HepG2 (cell line): ENCODE data around the gene TMEM80. TPM values are rescaled to one million over a fixed set of nuclear protein-coding genes. Genes with fewer than 3 reads are reported as not detected.

ENCODE experiments used
- AHR ChIP-seq: IDR thresholded peaks from 2 replicates; pipeline ENCODE4 v1.6.1; 2018; ENCODE audit warnings: missing genetic modification reagents, missing compliant biosample characterization
- ATF1 ChIP-seq: IDR thresholded peaks from 2 replicates; pipeline ENCODE4 v1.6.1; 2016; ENCODE audit warnings: mild to moderate bottlenecking, control low read depth
- CEBPB ChIP-seq: IDR thresholded peaks from 2 replicates; pipeline ENCODE4 v1.6.1; 2011; ENCODE audit warnings: low read depth, low read length, improper control_type of control experiment, borderline replicate concordance
- MAZ ChIP-seq, 2 experiments: sonication (generic) in 1 of 2; formaldehyde crosslinking in 1 of 2; IDR thresholded peaks; 2 replicates each; pipeline versions ENCODE4 v1.5.0 to v1.6.1; 2012 to 2020; ENCODE audit warnings: low read depth in 2 of 2, mild to moderate bottlenecking in 2 of 2, borderline replicate concordance in 1 of 2, improper control_type of control experiment in 1 of 2, low read length in 1 of 2, missing genetic modification reagents in 1 of 2, moderate library complexity in 1 of 2
- PAX8 ChIP-seq: sonication (generic); formaldehyde crosslinking; IDR thresholded peaks from 2 replicates; pipeline ENCODE4 v1.8.0; 2022; ENCODE audit warnings: mild to moderate bottlenecking, missing genetic modification reagents, borderline replicate concordance
- PCBP1 ChIP-seq: fragments of 200-400 bp; formaldehyde crosslinking; IDR thresholded peaks from 2 replicates; pipeline ENCODE4 v1.6.1; 2017; ENCODE audit warnings: mild to moderate bottlenecking, low read depth, low read length, borderline replicate concordance
- RBM39 ChIP-seq: fragments of 200-400 bp; formaldehyde crosslinking; IDR thresholded peaks from one replicate; pipeline ENCODE4 v1.6.1; 2018; ENCODE audit warnings: antibody characterized with exemption, mild to moderate bottlenecking, low read depth, low read length; ENCODE audit not compliant: poor library complexity, severe bottlenecking
- RORA ChIP-seq: sonication (generic); formaldehyde crosslinking; IDR thresholded peaks from 2 replicates; pipeline ENCODE4 v1.5.0; 2020; ENCODE audit warnings: mild to moderate bottlenecking, missing genetic modification reagents, moderate library complexity
- TSC22D2 ChIP-seq: sonication (generic); formaldehyde crosslinking; IDR thresholded peaks from 2 replicates; pipeline ENCODE4 v1.5.1; 2020; ENCODE audit warnings: missing genetic modification reagents, mild to moderate bottlenecking, borderline replicate concordance
- ZBTB33 ChIP-seq: sonication (generic); formaldehyde crosslinking; IDR thresholded peaks from 2 replicates; pipeline ENCODE4 v1.4.0; 2020; ENCODE audit warnings: missing genetic modification reagents
- ZC3H4 ChIP-seq: sonication (generic); formaldehyde crosslinking; IDR thresholded peaks from 2 replicates; pipeline ENCODE4 v1.4.0; 2020; ENCODE audit warnings: missing genetic modification reagents, borderline replicate concordance
- ZNF230 ChIP-seq: sonication (generic); formaldehyde crosslinking; IDR thresholded peaks from 2 replicates; pipeline ENCODE4 v1.4.0; 2020; ENCODE audit warnings: mild to moderate bottlenecking, missing genetic modification reagents
- ZNF280B ChIP-seq: sonication (generic); formaldehyde crosslinking; IDR thresholded peaks from 2 replicates; pipeline ENCODE4 v1.5.0; 2020; ENCODE audit warnings: missing genetic modification reagents, mild to moderate bottlenecking, borderline replicate concordance
- ZNF496 ChIP-seq: sonication (generic); formaldehyde crosslinking; IDR thresholded peaks from 2 replicates; pipeline ENCODE4 v1.8.1; 2023; ENCODE audit warnings: mild to moderate bottlenecking, moderate library complexity, missing genetic modification reagents; ENCODE audit not compliant: insufficient replicate concordance
- ZNF562 ChIP-seq: sonication (generic); formaldehyde crosslinking; IDR thresholded peaks from 2 replicates; pipeline ENCODE4 v1.8.0; 2022; ENCODE audit warnings: missing genetic modification reagents, borderline replicate concordance
- ZNF639 ChIP-seq: conservative IDR thresholded peaks from 2 replicates; pipeline ENCODE4 v1.6.1; 2018; ENCODE audit warnings: missing genetic modification reagents
- ZNF780A ChIP-seq: sonication (generic); formaldehyde crosslinking; IDR thresholded peaks from 2 replicates; pipeline ENCODE4 v1.8.0; 2022; ENCODE audit warnings: mild to moderate bottlenecking, missing genetic modification reagents, moderate library complexity
- ZNF784 ChIP-seq: sonication (generic); formaldehyde crosslinking; IDR thresholded peaks from 2 replicates; pipeline ENCODE4 v1.5.1; 2020; ENCODE audit warnings: missing genetic modification reagents, mild to moderate bottlenecking, borderline replicate concordance
- polyA plus RNA-seq, 8 experiments: library from polyadenylated mRNA; depleted of rRNA in 3 of 8; stranded (reverse) in 7 of 8; unstranded in 1 of 8; fragments of >200 nt; fragmentation: Illumina TruSeq in 4 of 8; extraction: Trizol in 4 of 8; gene quantifications; 2 replicates each; pipeline versions ENCODE4 v1.2.1 to v1.2.3, GENCODE V29; 2011 to 2016; ENCODE audit warnings: low read depth in 4 of 8, missing spikeins in 1 of 8, mixed read lengths in 1 of 8; ENCODE audit not compliant: insufficient read depth in 1 of 8
- total RNA-seq, 5 experiments: library from RNA; depleted of rRNA; stranded (reverse); fragments of >200 nt; fragmentation: Illumina TruSeq; extraction: Trizol; gene quantifications; 2 replicates each; pipeline ENCODE4 v1.2.3, GENCODE V29; 2016; ENCODE audit warnings: low read depth in 1 of 5
- TF ChIP-seq, protein P1 (sequence below): sonication (generic); formaldehyde crosslinking; IDR thresholded peaks from 2 replicates; pipeline ENCODE4 v1.5.1; 2020; ENCODE audit warnings: missing genetic modification reagents, mild to moderate bottlenecking, borderline replicate concordance

The TMEM80 gene
- total and polyA plus RNA-seq, 2 of the 13 experiments (the other 11 are each of a cell fraction or from before 2014, with no cell fraction given) = 5.6 to 17.1 TPM

- TF ChIP-seq ZNF784 (peak; percentile 88), ATF1 (CRISPR knock-in tag) (no peak), RORA (no peak), ZNF496 (CRISPR knock-in tag) (no peak), ZNF562 (CRISPR knock-in tag) (no peak), PAX8 (CRISPR knock-in tag) (no peak; the same call in 1 of the 2 replicates), TSC22D2 (CRISPR knock-in tag) (peak; percentile 75; the same call in 1 of the 2 replicates), ZNF639 (CRISPR knock-in tag) (no peak), MAZ (IDR thresholded peaks at IDR 0.05; ENCODE audit: borderline replicate concordance, low read depth, low read length) (no peak; the same call in 1 of the 2 replicates), MAZ (CRISPR knock-in tag; IDR thresholded peaks at IDR 0.05; ENCODE audit: low read depth) (peak; percentile 89), AHR (CRISPR knock-in tag) (no peak), ZNF780A (CRISPR knock-in tag) (no peak; the same call in 1 of the 2 replicates), ZNF280B (0 out of 2 replicates have a peak, but pooled peaks have one; percentile 27), ZNF230 (peak; percentile 42; the same call in 1 of the 2 replicates), PCBP1 (no peak), CEBPB (no peak), RBM39 (no peak), ZBTB33 (CRISPR knock-in tag) (0 out of 2 replicates have a peak, but pooled peaks have one; percentile 10), ZC3H4 (no peak)
- TF ChIP-seq, protein P1, sequence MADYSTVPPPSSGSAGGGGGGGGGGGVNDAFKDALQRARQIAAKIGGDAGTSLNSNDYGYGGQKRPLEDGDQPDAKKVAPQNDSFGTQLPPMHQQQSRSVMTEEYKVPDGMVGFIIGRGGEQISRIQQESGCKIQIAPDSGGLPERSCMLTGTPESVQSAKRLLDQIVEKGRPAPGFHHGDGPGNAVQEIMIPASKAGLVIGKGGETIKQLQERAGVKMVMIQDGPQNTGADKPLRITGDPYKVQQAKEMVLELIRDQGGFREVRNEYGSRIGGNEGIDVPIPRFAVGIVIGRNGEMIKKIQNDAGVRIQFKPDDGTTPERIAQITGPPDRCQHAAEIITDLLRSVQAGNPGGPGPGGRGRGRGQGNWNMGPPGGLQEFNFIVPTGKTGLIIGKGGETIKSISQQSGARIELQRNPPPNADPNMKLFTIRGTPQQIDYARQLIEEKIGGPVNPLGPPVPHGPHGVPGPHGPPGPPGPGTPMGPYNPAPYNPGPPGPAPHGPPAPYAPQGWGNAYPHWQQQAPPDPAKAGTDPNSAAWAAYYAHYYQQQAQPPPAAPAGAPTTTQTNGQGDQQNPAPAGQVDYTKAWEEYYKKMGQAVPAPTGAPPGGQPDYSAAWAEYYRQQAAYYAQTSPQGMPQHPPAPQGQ (CRISPR knock-in tag) = no peak
These were observed 51.8 kb downstream of the TMEM80 start, which contains the start of gene TALDO1 (continued) for GRCh38 chr11:747158-748006.
